Neural crest cell (in vitro differentiated cells): ENCODE data around the gene SND1. TPM values are rescaled to one million over a fixed set of nuclear protein-coding genes. Genes with fewer than 3 reads are reported as not detected.

Source experiments
- DNase-seq: peaks from one replicate; pipeline ENCODE4 v3.0.0; 2021; ENCODE audit warnings: low read depth, mixed read lengths, low spot score
- H3K27ac Mint-ChIP-seq: one replicate; pipeline ENCODE4 v1.8.0; 2021; ENCODE audit warnings: mild to moderate bottlenecking, mixed read lengths; ENCODE audit not compliant: unreplicated experiment
- H3K27me3 Mint-ChIP-seq: 2 replicates; pipeline ENCODE4 v1.8.0; 2021; ENCODE audit warnings: low read depth, mild to moderate bottlenecking, mixed read lengths
- H3K36me3 Mint-ChIP-seq: 2 replicates; pipeline ENCODE4 v1.8.0; 2021; ENCODE audit warnings: low read depth, mild to moderate bottlenecking, mixed read lengths
- H3K4me1 Mint-ChIP-seq: 2 replicates; pipeline ENCODE4 v1.8.0; 2021; ENCODE audit warnings: mixed read lengths
- H3K4me3 Mint-ChIP-seq: one replicate; pipeline ENCODE4 v1.8.0; 2021; ENCODE audit warnings: mild to moderate bottlenecking, mixed read lengths
- H3K9me3 Mint-ChIP-seq: 2 replicates; pipeline ENCODE4 v1.8.0; 2021; ENCODE audit warnings: mixed read lengths
- CTCF ChIP-seq: fragments of 200-600 bp; sonication (generic); conservative IDR thresholded peaks from 2 replicates; pipeline ENCODE4 v1.5.0; 2021; ENCODE audit warnings: antibody characterized with exemption, mild to moderate bottlenecking
- total RNA-seq: library from RNA; stranded (reverse); gene quantifications from 2 replicates; pipeline ENCODE4 v1.2.1, GENCODE V29; 2021

Gene SND1
- total RNA-seq, 1 donor from 2014 or later, result 184 TPM

- Mint-ChIP-seq H3K36me3 (no peaks in the 10 kb centered on the region), H3K27ac (no peak overlapping the region), H3K9me3 (no peaks in the 10 kb centered on the region), H3K27me3 (no peaks in the 10 kb centered on the region), H3K4me3 (no peak overlapping the region), H3K4me1 (peaks cover 17% of the 10 kb centered on the region)
- no peak for DNase-seq
- TF ChIP-seq CTCF, result no peak
Observed at GRCh38 chr7:128125816-128126215, 473.8 kb downstream of the SND1 start.

- H3K4me1 Mint-ChIP-seq, result peaks cover 2% of the 10 kb centered on the region
- no peaks in the 10 kb centered on the region for H3K9me3 Mint-ChIP-seq
- TF ChIP-seq CTCF, result no peak
- H3K27ac Mint-ChIP-seq, result no peak overlapping the region
- DNase-seq, result no peak
- H3K36me3 Mint-ChIP-seq, result no peaks in the 10 kb centered on the region
- no peaks in the 10 kb centered on the region for H3K27me3 Mint-ChIP-seq
- no peak overlapping the region for H3K4me3 Mint-ChIP-seq
Observed at GRCh38 chr7:128128401-128128800, 476.4 kb downstream of the SND1 start.

- no peak overlapping the region for H3K27ac Mint-ChIP-seq
- H3K4me1 Mint-ChIP-seq, result no peaks in the 10 kb centered on the region
- DNase-seq, result no peak
- H3K27me3 Mint-ChIP-seq, result peaks cover 8% of the 10 kb centered on the region
- no peak overlapping the region for H3K4me3 Mint-ChIP-seq
- no peaks in the 10 kb centered on the region for H3K36me3 Mint-ChIP-seq
- no peaks in the 10 kb centered on the region for H3K9me3 Mint-ChIP-seq
- no peak for TF ChIP-seq CTCF
Observed at GRCh38 chr7:128129224-128129864, 477.4 kb downstream of the SND1 start.

- Mint-ChIP-seq H3K4me3 (no peak overlapping the region), H3K36me3 (no peaks in the 10 kb centered on the region), H3K27ac (no peak overlapping the region), H3K9me3 (no peaks in the 10 kb centered on the region), H3K27me3 (peaks cover 19% of the 10 kb centered on the region), H3K4me1 (peaks cover 8% of the 10 kb centered on the region)
- DNase-seq, result no peak
- no peak for TF ChIP-seq CTCF
Observed at GRCh38 chr7:128131115-128131514, 479.1 kb downstream of the SND1 start.

GRCh38 chr7:128131731-128132130 is 479.7 kb downstream of the SND1 start:
- no peaks in the 10 kb centered on the region for H3K9me3 Mint-ChIP-seq
- TF ChIP-seq CTCF, result no peak
- peaks cover 8% of the 10 kb centered on the region for H3K4me1 Mint-ChIP-seq
- peaks cover 23% of the 10 kb centered on the region for H3K27me3 Mint-ChIP-seq
- no peaks in the 10 kb centered on the region for H3K36me3 Mint-ChIP-seq
- H3K27ac Mint-ChIP-seq, result no peak overlapping the region
- DNase-seq, result no peak
- H3K4me3 Mint-ChIP-seq, result no peak overlapping the region
